HG03159 (cell line): ENCODE data around the gene S100A12.
"Not testable (repeated sequence)": the region's sequence is repeated elsewhere in the genome, so short reads cannot be mapped to it uniquely, and the experiment has no call there.

Experiments used
- ATAC-seq: cut with Tn5 transposase; IDR thresholded peaks from one replicate; pipeline ENCODE4 v1.9.1; 2021; ENCODE audit warnings: mild to moderate bottlenecking, moderate library complexity; ENCODE audit not compliant: unreplicated experiment

S100A12 gene

GRCh38 chr1:153375511-153375910 lies at the start of gene S100A12:
Gene S100A12, minus strand, starts transcription at chr1:153375621. Its CDS starts 1,029 bp downstream, at chr1:153374592.
- ATAC-seq = no peak

- no peak for ATAC-seq
Measured at GRCh38 chr1:153422450-153423068, 47.1 kb upstream of the S100A12 start.

- no peak for ATAC-seq
Measured at GRCh38 chr1:153420306-153420705, 44.9 kb upstream of the S100A12 start.

GRCh38 chr1:153419436-153419793 lies 44.0 kb upstream of the S100A12 start:
- ATAC-seq = not testable (repeated sequence)

GRCh38 chr1:153418758-153419435 lies 43.5 kb upstream of the S100A12 start:
- ATAC-seq = not testable (repeated sequence)

GRCh38 chr1:153417136-153417888 lies 41.9 kb upstream of the S100A12 start:
- no peak for ATAC-seq

- ATAC-seq = no peak
Measured at GRCh38 chr1:153415850-153416570, 40.6 kb upstream of the S100A12 start, which contains the start of gene S100A7A. Gene S100A7A, plus strand, starts transcription at chr1:153416520. Its CDS starts 1,563 bp downstream, at chr1:153418083.

GRCh38 chr1:153413961-153414360 lies 38.5 kb upstream of the S100A12 start:
- ATAC-seq = not testable (repeated sequence)

GRCh38 chr1:153407274-153407673 lies 31.9 kb upstream of the S100A12 start:
- not testable (repeated sequence) for ATAC-seq

- ATAC-seq = not testable (repeated sequence)
Measured at GRCh38 chr1:153405825-153406599, 30.6 kb upstream of the S100A12 start.

- no peak for ATAC-seq
Measured at GRCh38 chr1:153404768-153405167, 29.3 kb upstream of the S100A12 start.

- no peak for ATAC-seq
Measured at GRCh38 chr1:153404086-153404635, 28.7 kb upstream of the S100A12 start.

GRCh38 chr1:153403421-153404085 lies 28.1 kb upstream of the S100A12 start:
- ATAC-seq = no peak

- no peak for ATAC-seq
Measured at GRCh38 chr1:153402226-153402625, 26.8 kb upstream of the S100A12 start.

- ATAC-seq = no peak
Measured at GRCh38 chr1:153401461-153401860, 26.0 kb upstream of the S100A12 start.

- ATAC-seq = no peak
Measured at GRCh38 chr1:153400244-153400643, 24.8 kb upstream of the S100A12 start.

- no peak for ATAC-seq
Measured at GRCh38 chr1:153399401-153400055, 24.1 kb upstream of the S100A12 start.

- no peak for ATAC-seq
Measured at GRCh38 chr1:153397924-153398651, 22.7 kb upstream of the S100A12 start.
